Naive thymus-derived CD4-positive, alpha-beta T cell (primary cell): Measurements from ENCODE around the gene ZDHHC17. TPM values are rescaled to one million over a fixed set of nuclear protein-coding genes. Genes with fewer than 3 reads are reported as not detected.

Source experiments
- ATAC-seq: fragments of 150-1000 bp; cut with Tn5 transposase; 2 replicates; pipeline ENCODE4 v1.10.0; 2021; ENCODE audit warnings: mild to moderate bottlenecking, moderate library complexity
- CTCF ChIA-PET: fragments of 350-600 bp; sonication (Branson Sonifier 250); formaldehyde crosslinking; loops from one replicate; lab custom pipeline; 2021; ENCODE audit warnings: antibody characterized with exemption; lab: Charles Lee
- POLR2A ChIA-PET: fragments of 350-600 bp; sonication (Branson Sonifier 250); formaldehyde crosslinking; loops from one replicate; lab custom pipeline; 2021; ENCODE audit warnings: antibody characterized with exemption, inconsistent platforms; lab: Charles Lee
- DNase-seq, 9 donors: peaks; one replicate each; pipeline versions ENCODE4 v3.0.0 to v3.0.0-alpha.2; 2020 to 2022; ENCODE audit warnings: mixed read lengths in 1 of 9
- H3K27ac ChIP-seq: one replicate; pipeline ENCODE4 v1.7.0; 2013; ENCODE audit warnings: mild to moderate bottlenecking, low read depth, low read length, moderate library complexity
- H3K27me3 ChIP-seq, 2 donors: one replicate each; pipeline ENCODE4 v1.7.0; 2013; ENCODE audit warnings: low read length in 2 of 2, mild to moderate bottlenecking in 2 of 2, moderate library complexity in 2 of 2; ENCODE audit not compliant: control insufficient read depth in 2 of 2, insufficient read depth in 2 of 2
- H3K36me3 ChIP-seq, 3 experiments: 1 replicate in 2 of 3; 2 replicates in 1 of 3; pipeline ENCODE4 v1.7.0; 2013; ENCODE audit warnings: low read length in 3 of 3, mild to moderate bottlenecking in 3 of 3, moderate library complexity in 1 of 3; ENCODE audit not compliant: insufficient read depth in 3 of 3, control insufficient read depth in 2 of 3
- H3K4me1 ChIP-seq, 2 donors: one replicate each; pipeline ENCODE4 v1.7.0; 2013; ENCODE audit warnings: low read length in 2 of 2, mild to moderate bottlenecking in 2 of 2, moderate library complexity in 1 of 2; ENCODE audit not compliant: control insufficient read depth in 2 of 2, insufficient read depth in 2 of 2
- H3K4me3 ChIP-seq: 2 replicates; pipeline ENCODE4 v1.7.0; 2013; ENCODE audit warnings: mild to moderate bottlenecking, low read length
- H3K9me3 ChIP-seq, 3 experiments: 1 replicate in 2 of 3; 2 replicates in 1 of 3; pipeline ENCODE4 v1.7.0; 2013; ENCODE audit warnings: low read length in 3 of 3; ENCODE audit not compliant: control insufficient read depth in 2 of 3
- H3K27ac Mint-ChIP-seq, 9 donors: one replicate each; pipeline ENCODE4 v1.8.0; 2020 to 2022; ENCODE audit warnings: mixed read lengths in 9 of 9, mild to moderate bottlenecking in 8 of 9, moderate library complexity in 5 of 9, inconsistent platforms in 2 of 9
- H3K27me3 Mint-ChIP-seq, 5 donors: one replicate each; pipeline ENCODE4 v1.8.0; 2021 to 2022; ENCODE audit warnings: mixed read lengths in 5 of 5, mild to moderate bottlenecking in 1 of 5
- H3K36me3 Mint-ChIP-seq, 5 donors: one replicate each; pipeline ENCODE4 v1.8.0; 2020 to 2022; ENCODE audit warnings: mixed read lengths in 5 of 5, mild to moderate bottlenecking in 3 of 5, inconsistent platforms in 1 of 5
- H3K4me1 Mint-ChIP-seq, 7 donors: one replicate each; pipeline ENCODE4 v1.8.0; 2020 to 2022; ENCODE audit warnings: mixed read lengths in 7 of 7, mild to moderate bottlenecking in 3 of 7, inconsistent platforms in 1 of 7
- H3K4me3 Mint-ChIP-seq, 10 donors: one replicate each; pipeline ENCODE4 v1.8.0; 2020 to 2022; ENCODE audit warnings: mild to moderate bottlenecking in 10 of 10, mixed read lengths in 10 of 10, moderate library complexity in 6 of 10, inconsistent platforms in 2 of 10
- H3K9me3 Mint-ChIP-seq, 11 donors: one replicate each; pipeline ENCODE4 v1.8.0; 2020 to 2022; ENCODE audit warnings: mixed read lengths in 11 of 11, mild to moderate bottlenecking in 4 of 11, inconsistent platforms in 1 of 11, moderate library complexity in 1 of 11
- intact Hi-C, 2 donors: fragments of 100-400 bp; cut with micrococcal nuclease; formaldehyde crosslinking; loops; one replicate each; pipeline ENCODE4 v1.15.1; 2023
- polyA plus RNA-seq, 2 donors: library from polyadenylated mRNA; unstranded; fragments of 300-500 nt; fragmentation: Illumina TruSeq; gene quantifications; one replicate each; pipeline ENCODE4 v1.2.3, GENCODE V29; 2021
- total RNA-seq, 6 experiments: library from RNA in 5 of 6; stranded (reverse) in 5 of 6; gene quantifications; 1 replicate in 5 of 6; 2 replicates in 1 of 6; pipeline ENCODE4 v1.2.3 and lab custom pipeline; 2021 to 2026

Gene ZDHHC17
- total and polyA plus RNA-seq, 7 experiments from 2014 or later: 12.4 to 60.9 (median 47.9) TPM

DNA sequence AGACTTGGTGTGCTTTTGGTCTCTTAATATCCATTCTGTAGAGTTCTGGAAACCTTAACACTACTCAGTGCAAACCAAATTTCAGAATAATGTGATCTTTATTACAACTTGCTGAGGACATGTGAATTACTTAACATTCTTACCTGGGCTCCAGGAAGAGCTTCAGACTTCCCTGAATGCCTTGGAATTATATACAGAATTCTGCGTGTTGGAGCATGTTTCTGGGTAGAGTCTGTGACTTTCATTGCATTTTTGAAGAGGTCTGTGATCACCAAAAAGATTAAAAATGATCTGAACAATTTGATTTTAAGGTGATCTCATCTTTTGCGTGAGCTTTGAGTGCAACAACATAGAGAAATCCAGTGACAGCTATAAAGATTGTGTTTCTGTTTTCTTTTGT is 35.4 kb downstream of the ZDHHC17 start:
- Mint-ChIP-seq H3K9me3 (peaks cover 0 to 15% (median 10%) of the 10 kb centered on the region in 11 donors), H3K4me3 (no peak overlapping the region), H3K27me3 (no peaks in the 10 kb centered on the region), H3K4me1 (peaks cover 8 to 41% (median 24%) of the 10 kb centered on the region in 7 donors), H3K27ac (no peak overlapping the region), H3K36me3 (peaks cover 8 to 68% (median 39%) of the 10 kb centered on the region in 5 donors)
- Histone ChIP-seq H3K4me1 (no peaks in the 10 kb centered on the region), H3K27ac (no peak overlapping the region), H3K4me3 (no peak overlapping the region), H3K9me3 (peaks cover 0 to 4% (median 0%) of the 10 kb centered on the region in 3 experiments), H3K36me3 (peaks cover 0 to 24% (median 5%) of the 10 kb centered on the region in 3 experiments), H3K27me3 (no peaks in the 10 kb centered on the region)
- ChIA-PET CTCF (no interaction called here), POLR2A (no interaction called here)
- ATAC-seq (no peak), DNase-seq (no peak)
- intact Hi-C loops: no loop called here

DNA sequence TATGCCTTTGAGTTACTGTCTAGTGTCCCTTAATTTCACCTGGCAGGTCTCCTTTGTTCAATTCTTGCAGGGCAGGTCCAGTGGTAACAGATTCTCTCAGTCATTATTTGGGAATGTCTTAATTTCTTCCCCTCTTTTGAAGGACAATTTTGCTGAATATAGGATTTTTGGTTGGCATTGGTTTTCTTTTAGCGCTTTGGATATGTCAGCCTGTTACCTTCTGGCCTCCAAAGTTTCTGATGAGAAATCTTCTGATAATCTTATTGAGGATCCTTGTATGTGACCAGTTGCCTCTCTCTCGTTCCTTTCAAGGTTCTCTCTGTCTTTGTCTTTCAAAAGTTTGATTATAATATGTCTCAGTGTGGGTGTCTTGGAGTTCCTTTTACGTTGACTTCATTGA is 38.1 kb downstream of the ZDHHC17 start:
- Mint-ChIP-seq H3K9me3 (peaks cover 0 to 15% (median 10%) of the 10 kb centered on the region in 11 donors), H3K4me3 (no peak overlapping the region), H3K27me3 (no peaks in the 10 kb centered on the region), H3K27ac (no peak overlapping the region), H3K36me3 (peaks cover 8 to 74% (median 40%) of the 10 kb centered on the region in 5 donors), H3K4me1 (peaks cover 8 to 23% (median 12%) of the 10 kb centered on the region in 7 donors)
- H3K36me3 ChIP-seq: peaks cover 5 to 39% (median 9%) of the 10 kb centered on the region in 3 experiments
- ChIA-PET POLR2A (no interaction called here), CTCF (no interaction called here)
- no peak overlapping the region for H3K27ac ChIP-seq
- ATAC-seq (no peak), DNase-seq (no peak)
- H3K27me3 ChIP-seq: no peaks in the 10 kb centered on the region
- peaks cover 0 to 4% (median 0%) of the 10 kb centered on the region in 3 experiments for H3K9me3 ChIP-seq
- H3K4me1 ChIP-seq: no peaks in the 10 kb centered on the region
- intact Hi-C loops: no loop called here
- H3K4me3 ChIP-seq: no peak overlapping the region

DNA sequence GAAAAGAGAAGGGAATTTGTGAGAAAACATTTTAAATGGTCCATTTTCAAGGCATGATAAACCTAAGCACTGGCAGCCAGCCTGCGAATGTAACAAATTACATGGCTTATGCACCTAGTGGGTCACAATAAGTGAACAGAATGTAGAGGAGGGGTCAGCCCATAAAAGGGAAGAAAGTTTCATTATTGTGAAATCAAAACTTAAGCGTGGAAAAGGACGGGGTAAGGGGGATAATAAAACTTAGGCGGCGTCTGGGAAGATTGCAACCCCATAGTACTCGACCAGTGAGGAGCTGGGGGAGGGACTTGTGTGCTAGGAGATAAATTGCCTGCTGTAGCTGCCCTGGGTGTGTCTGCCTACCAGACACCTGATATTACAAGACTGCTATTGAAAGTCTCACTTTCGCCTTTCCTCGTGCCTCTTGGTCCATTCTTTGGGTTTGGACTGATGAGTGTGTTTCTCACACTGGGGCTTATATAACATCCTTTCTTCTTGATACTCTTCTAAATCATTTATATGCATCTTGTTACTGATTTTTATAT is 40.6 kb downstream of the ZDHHC17 start:
- CTCF ChIA-PET: no interaction called here
- Histone ChIP-seq H3K36me3 (peaks cover 0 to 38% (median 9%) of the 10 kb centered on the region in 3 experiments), H3K27ac (no peak overlapping the region), H3K4me1 (no peaks in the 10 kb centered on the region), H3K27me3 (no peaks in the 10 kb centered on the region), H3K4me3 (no peak overlapping the region), H3K9me3 (peaks cover 0 to 4% (median 0%) of the 10 kb centered on the region in 3 experiments)
- intact Hi-C loops: no loop called here
- Mint-ChIP-seq H3K4me3 (no peak overlapping the region), H3K36me3 (peaks cover 8 to 55% (median 30%) of the 10 kb centered on the region in 5 donors), H3K4me1 (peaks cover 0 to 15% (median 8%) of the 10 kb centered on the region in 7 donors), H3K27me3 (no peaks in the 10 kb centered on the region), H3K27ac (peak overlapping the region in 1 of 9 donors; percentile 41), H3K9me3 (peaks cover 0 to 15% (median 10%) of the 10 kb centered on the region in 11 donors)
- POLR2A ChIA-PET: no interaction called here
- no peak for ATAC-seq
- no peak for DNase-seq

DNA sequence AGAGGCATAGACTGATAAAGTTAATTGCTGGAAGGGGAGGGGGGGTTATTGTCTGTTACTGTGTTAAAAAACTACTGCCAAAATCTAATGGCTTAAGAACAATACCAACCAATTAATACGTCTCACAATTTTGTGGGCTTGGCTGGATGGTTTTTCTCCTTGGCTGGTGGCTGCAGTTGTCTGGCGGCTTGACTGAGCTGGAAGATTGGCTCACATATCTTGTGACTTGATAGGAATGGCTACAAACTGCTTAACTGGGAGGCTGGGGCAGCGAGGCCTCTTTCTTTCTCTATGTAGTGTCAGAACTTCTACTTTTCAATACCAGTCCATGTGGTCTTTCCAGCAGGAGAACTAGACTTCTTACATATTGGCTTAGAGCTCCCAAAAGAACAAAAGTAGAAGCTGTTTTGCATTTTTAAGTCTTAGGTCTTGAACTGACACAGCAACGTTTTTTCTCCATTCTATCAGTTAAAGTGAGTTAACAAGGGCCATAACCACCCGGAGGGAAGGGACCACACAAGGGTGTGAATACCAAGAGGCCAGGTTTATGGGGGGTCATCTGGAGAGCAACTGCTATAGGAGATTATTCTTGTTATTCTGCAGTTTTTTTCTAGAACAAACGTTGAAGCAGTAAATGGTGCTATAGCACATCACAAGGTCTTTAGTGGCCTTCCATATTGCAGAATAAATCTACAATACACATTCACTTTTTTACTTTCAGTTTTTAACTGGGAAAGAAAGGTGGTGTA is 46.9 kb downstream of the ZDHHC17 start:
- ATAC-seq: no peak
- Histone ChIP-seq H3K4me1 (no peaks in the 10 kb centered on the region), H3K9me3 (no peaks in the 10 kb centered on the region), H3K36me3 (peaks cover 0 to 34% (median 5%) of the 10 kb centered on the region in 3 experiments), H3K27ac (no peak overlapping the region), H3K27me3 (no peaks in the 10 kb centered on the region), H3K4me3 (no peak overlapping the region)
- ChIA-PET CTCF (no interaction called here), POLR2A (no interaction called here)
- Mint-ChIP-seq H3K27me3 (no peaks in the 10 kb centered on the region), H3K4me3 (no peak overlapping the region), H3K36me3 (peaks cover 6 to 41% (median 26%) of the 10 kb centered on the region in 5 donors), H3K27ac (peak overlapping the region in 2 of 9 donors; percentile 9 to 22), H3K4me1 (peaks cover 0 to 8% (median 0%) of the 10 kb centered on the region in 7 donors), H3K9me3 (no peaks in the 10 kb centered on the region)
- no peak for DNase-seq
- intact Hi-C loops: loop anchor here in 1 of 2 donors (2.0 kb wide), 1 partner anchor 16 kb away; no protein-coding TSS in a partner anchor

DNA sequence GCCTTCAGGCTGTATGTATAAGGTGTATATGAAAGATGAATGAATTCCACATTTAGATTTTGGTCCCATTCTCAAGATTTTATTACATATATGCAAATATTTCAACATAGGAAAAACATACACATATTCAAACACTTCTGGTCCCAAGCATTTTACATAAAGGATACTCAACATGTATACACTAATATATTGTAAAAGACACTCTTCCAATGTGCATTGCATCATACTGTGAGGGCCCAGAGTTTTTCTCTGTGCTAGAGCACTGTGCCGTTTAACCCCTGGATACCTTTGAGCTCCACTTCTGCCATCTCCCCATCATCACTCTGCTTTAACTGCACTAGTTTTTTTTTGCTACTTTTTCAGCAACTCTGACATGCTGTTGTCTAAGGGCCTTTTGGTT is 48.1 kb downstream of the ZDHHC17 start:
- CTCF ChIA-PET: no interaction called here
- Histone ChIP-seq H3K4me1 (no peaks in the 10 kb centered on the region), H3K36me3 (peaks cover 0 to 25% (median 3%) of the 10 kb centered on the region in 3 experiments), H3K27ac (no peak overlapping the region), H3K27me3 (no peaks in the 10 kb centered on the region), H3K9me3 (no peaks in the 10 kb centered on the region), H3K4me3 (no peak overlapping the region)
- Mint-ChIP-seq H3K4me3 (no peak overlapping the region), H3K36me3 (peaks cover 3 to 37% (median 26%) of the 10 kb centered on the region in 5 donors), H3K27ac (peak overlapping the region in 1 of 9 donors; percentile 38), H3K27me3 (no peaks in the 10 kb centered on the region), H3K4me1 (peaks cover 0 to 8% (median 0%) of the 10 kb centered on the region in 7 donors), H3K9me3 (no peaks in the 10 kb centered on the region)
- no peak for DNase-seq
- POLR2A ChIA-PET: no interaction called here
- intact Hi-C loops: loop anchor here in 1 of 2 donors (2.0 kb wide), 2 partner anchors 15 to 17 kb away; no protein-coding TSS in a partner anchor
- no peak for ATAC-seq

DNA sequence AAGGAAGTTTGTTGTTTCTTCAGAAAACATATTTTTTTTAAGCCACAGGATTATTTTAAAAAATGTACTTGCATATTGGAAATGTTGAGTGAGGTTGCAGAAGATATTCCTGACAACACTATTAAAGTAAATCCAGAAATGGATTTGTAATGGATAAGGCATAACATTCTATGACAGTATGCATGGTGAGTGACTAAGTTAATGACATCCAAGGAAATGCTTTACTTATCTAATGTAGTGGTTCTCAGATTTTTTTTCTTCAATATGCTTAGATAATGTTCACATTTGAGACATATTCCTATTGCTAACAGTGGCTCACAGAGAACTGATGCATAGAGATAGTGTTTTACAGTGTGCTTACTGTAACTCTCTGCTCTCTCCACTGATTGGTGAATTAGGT is 49.4 kb downstream of the ZDHHC17 start:
- no peak overlapping the region for H3K4me3 Mint-ChIP-seq
- Histone ChIP-seq H3K4me3 (no peak overlapping the region), H3K36me3 (peaks cover 0 to 14% (median 5%) of the 10 kb centered on the region in 3 experiments), H3K9me3 (no peaks in the 10 kb centered on the region), H3K27me3 (no peaks in the 10 kb centered on the region), H3K4me1 (no peaks in the 10 kb centered on the region), H3K27ac (no peak overlapping the region)
- ATAC-seq (no peak), DNase-seq (no peak)
- H3K4me1 Mint-ChIP-seq: peaks cover 0 to 8% (median 0%) of the 10 kb centered on the region in 7 donors
- peaks cover 3 to 39% (median 26%) of the 10 kb centered on the region in 5 donors for H3K36me3 Mint-ChIP-seq
- no peaks in the 10 kb centered on the region for H3K9me3 Mint-ChIP-seq
- H3K27ac Mint-ChIP-seq: no peak overlapping the region
- CTCF ChIA-PET: no interaction called here
- intact Hi-C loops: loop anchor here in 1 of 2 donors (2.0 kb wide), 1 partner anchor 14 kb away; no protein-coding TSS in a partner anchor
- POLR2A ChIA-PET: no interaction called here
- H3K27me3 Mint-ChIP-seq: no peaks in the 10 kb centered on the region
